CD4-positive, CD25-positive, alpha-beta regulatory T cell (primary cell): ENCODE results near the gene FRAT1. TPM values are rescaled to one million over a fixed set of nuclear protein-coding genes. Genes with fewer than 3 reads are reported as not detected.
A peak's percentile ranks its signal among the peaks of the same experiment; 100 is the strongest.

Source experiments
- ATAC-seq, 2 donors: fragments of 150-1000 bp; cut with Tn5 transposase; one replicate each; pipeline ENCODE4 v1.10.0; 2021; ENCODE audit warnings: low read depth in 2 of 2, moderate number of reproducible peaks in 2 of 2, moderate library complexity in 1 of 2
- DNase-seq, 3 donors: peaks; one replicate each; pipeline versions ENCODE4 v3.0.0 to v3.0.0-alpha.2; 2012 to 2022; ENCODE audit warnings: mixed read lengths in 1 of 3
- H3K27ac ChIP-seq: one replicate; pipeline ENCODE4 v1.7.0; 2013; ENCODE audit warnings: mild to moderate bottlenecking, low read length; ENCODE audit not compliant: insufficient read depth, poor library complexity, severe bottlenecking
- H3K27me3 ChIP-seq: one replicate; pipeline ENCODE4 v1.7.0; 2013; ENCODE audit warnings: low read length; ENCODE audit not compliant: control insufficient read depth, insufficient read depth
- H3K36me3 ChIP-seq: one replicate; pipeline ENCODE4 v1.7.0; 2013; ENCODE audit warnings: mild to moderate bottlenecking, low read length, moderate library complexity; ENCODE audit not compliant: control insufficient read depth, insufficient read depth
- H3K4me1 ChIP-seq: 2 replicates; pipeline ENCODE4 v1.7.0; 2013; ENCODE audit warnings: mild to moderate bottlenecking, low read length; ENCODE audit not compliant: insufficient read depth, control insufficient read depth, poor library complexity, severe bottlenecking
- H3K4me3 ChIP-seq: one replicate; pipeline ENCODE4 v1.7.0; 2013; ENCODE audit warnings: low read depth, mild to moderate bottlenecking, low read length, moderate library complexity
- H3K9me3 ChIP-seq, 2 experiments: 1 replicate in 1 of 2; 2 replicates in 1 of 2; pipeline ENCODE4 v1.7.0; 2013; ENCODE audit warnings: low read length in 2 of 2, mild to moderate bottlenecking in 1 of 2, moderate library complexity in 1 of 2; ENCODE audit not compliant: control insufficient read depth in 2 of 2
- H3K27ac Mint-ChIP-seq, 3 donors: one replicate each; pipeline ENCODE4 v1.8.0; 2020 to 2022; ENCODE audit warnings: mild to moderate bottlenecking in 3 of 3, mixed read lengths in 3 of 3, moderate library complexity in 2 of 3
- H3K27me3 Mint-ChIP-seq: one replicate; pipeline ENCODE4 v1.8.0; 2022; ENCODE audit warnings: mild to moderate bottlenecking, mixed read lengths
- H3K36me3 Mint-ChIP-seq: one replicate; pipeline ENCODE4 v1.8.0; 2020; ENCODE audit warnings: mixed read lengths
- H3K4me1 Mint-ChIP-seq, 4 donors: one replicate each; pipeline ENCODE4 v1.8.0; 2020 to 2022; ENCODE audit warnings: mixed read lengths in 4 of 4, mild to moderate bottlenecking in 1 of 4
- H3K4me3 Mint-ChIP-seq, 4 donors: one replicate each; pipeline ENCODE4 v1.8.0; 2020 to 2022; ENCODE audit warnings: mild to moderate bottlenecking in 4 of 4, mixed read lengths in 4 of 4, moderate library complexity in 3 of 4
- H3K9me3 Mint-ChIP-seq, 7 donors: one replicate each; pipeline ENCODE4 v1.8.0; 2020 to 2022; ENCODE audit warnings: mixed read lengths in 7 of 7, mild to moderate bottlenecking in 3 of 7, moderate library complexity in 2 of 7
- polyA plus RNA-seq, 4 donors: library from polyadenylated mRNA; unstranded; fragments of 300-500 nt; fragmentation: Illumina TruSeq; gene quantifications; one replicate each; pipeline ENCODE4 v1.2.3, GENCODE V29; 2021
- total RNA-seq: library from RNA; stranded (reverse); gene quantifications from one replicate; pipeline ENCODE4 v1.2.3, GENCODE V29; 2022

Gene FRAT1
- total and polyA plus RNA-seq, 5 donors from 2014 or later = 5.6 to 28.2 (median 6.5) TPM

- Histone ChIP-seq H3K27me3 (no peaks in the 10 kb centered on the region), H3K4me1 (no peaks in the 10 kb centered on the region), H3K27ac (no peak overlapping the region), H3K4me3 (no peak overlapping the region), H3K36me3 (peaks cover 13% of the 10 kb centered on the region), H3K9me3 (no peaks in the 10 kb centered on the region)
- Mint-ChIP-seq H3K4me1 (peaks cover 0 to 13% (median 0%) of the 10 kb centered on the region in 4 donors), H3K27me3 (no peaks in the 10 kb centered on the region), H3K4me3 (no peak overlapping the region), H3K36me3 (peaks cover 27% of the 10 kb centered on the region), H3K27ac (no peak overlapping the region), H3K9me3 (peaks cover 0 to 1% (median 0%) of the 10 kb centered on the region in 7 donors)
- ATAC-seq = no peak
- DNase-seq = no peak
Observed at GRCh38 chr10:97366572-97366971, 47.5 kb downstream of the FRAT1 start.

DNA sequence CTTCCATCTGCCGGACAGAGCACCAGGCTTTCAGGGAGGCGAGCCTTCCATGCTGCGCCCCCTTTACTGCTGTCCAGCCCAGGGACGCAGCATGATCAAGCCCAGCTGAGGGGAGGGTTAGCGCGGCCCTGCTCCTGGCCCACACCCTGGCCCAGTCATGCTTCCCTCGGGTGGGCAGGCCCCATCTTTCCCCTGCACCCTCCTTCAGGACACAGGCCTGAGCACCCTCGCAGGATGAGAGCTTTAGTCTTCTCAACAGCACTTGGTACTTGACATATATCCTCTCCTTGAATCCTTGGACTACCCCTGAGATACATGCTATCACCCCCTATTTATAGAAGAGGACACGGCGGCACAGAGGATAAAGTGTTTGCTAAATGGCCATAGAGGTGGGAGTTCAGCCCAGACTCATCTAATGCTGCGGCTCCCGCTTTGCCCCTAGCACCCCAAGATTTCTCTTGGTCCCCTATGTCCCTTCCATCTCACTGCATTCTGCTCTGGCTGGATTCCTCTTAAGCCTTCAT is 48.1 kb downstream of the FRAT1 start:
- peaks cover 33% of the 10 kb centered on the region for H3K36me3 Mint-ChIP-seq
- Histone ChIP-seq H3K4me1 (no peaks in the 10 kb centered on the region), H3K9me3 (no peaks in the 10 kb centered on the region), H3K4me3 (no peak overlapping the region), H3K36me3 (peaks cover 13% of the 10 kb centered on the region), H3K27ac (no peak overlapping the region), H3K27me3 (no peaks in the 10 kb centered on the region)
- no peak for ATAC-seq
- peaks cover 0 to 1% (median 0%) of the 10 kb centered on the region in 7 donors for H3K9me3 Mint-ChIP-seq
- H3K4me1 Mint-ChIP-seq = peaks cover 0 to 13% (median 0%) of the 10 kb centered on the region in 4 donors
- DNase-seq = no peak
- H3K27me3 Mint-ChIP-seq = no peaks in the 10 kb centered on the region
- H3K27ac Mint-ChIP-seq = peak overlapping the region in 1 of 3 donors; percentile 74
- no peak overlapping the region for H3K4me3 Mint-ChIP-seq

Other genes starting within 250 kb of the FRAT1 start
- 0.32 TPM for gene SLIT1, start 133.3 kb upstream of the FRAT1 start, total RNA-seq
- not detected for gene SLIT1, start 133.3 kb upstream of the FRAT1 start, polyA plus RNA-seq
- 12.9 TPM for gene ARHGAP19, start 26.6 kb upstream of the FRAT1 start, total RNA-seq
- 10 to 100 TPM in 1 of 4 donors, 1 to 10 TPM in 3; 4.4 to 11.1 (median 6.8) TPM for gene ARHGAP19, start 26.6 kb upstream of the FRAT1 start, polyA plus RNA-seq
- 28.0 TPM for gene FRAT2, start 15.5 kb downstream of the FRAT1 start, total RNA-seq
- gene FRAT2, start 15.5 kb downstream of the FRAT1 start, polyA plus RNA-seq = 10 to 100 TPM in 3 of 4 donors, 1 to 10 TPM in 1; 8.8 to 17.2 (median 10.9) TPM
- 82.0 TPM for gene RRP12, start 82.1 kb downstream of the FRAT1 start, total RNA-seq
- 1 to 10 TPM; 5.1 to 9.1 (median 7.3) TPM for gene RRP12, start 82.1 kb downstream of the FRAT1 start, polyA plus RNA-seq
- 98.8 TPM for gene PGAM1, start 106.9 kb downstream of the FRAT1 start, total RNA-seq
- 100 to 1,000 TPM; 253 to 375 (median 298) TPM for gene PGAM1, start 106.9 kb downstream of the FRAT1 start, polyA plus RNA-seq
- 42.2 TPM for gene EXOSC1, start 126.7 kb downstream of the FRAT1 start, total RNA-seq
- 100 to 1,000 TPM in 2 of 4 donors, 10 to 100 TPM in 2; 97.5 to 105 (median 101) TPM for gene EXOSC1, start 126.7 kb downstream of the FRAT1 start, polyA plus RNA-seq
- gene ZDHHC16, start 126.9 kb downstream of the FRAT1 start, total RNA-seq = 17.1 TPM
- gene ZDHHC16, start 126.9 kb downstream of the FRAT1 start, polyA plus RNA-seq = 10 to 100 TPM; 25.3 to 36.4 (median 28.5) TPM
- 59.6 TPM for gene MMS19, start 179.2 kb downstream of the FRAT1 start, total RNA-seq
- gene MMS19, start 179.2 kb downstream of the FRAT1 start, polyA plus RNA-seq = 10 to 100 TPM; 26.7 to 44.5 (median 34.8) TPM
- 1.4 TPM for gene UBTD1, start 179.7 kb downstream of the FRAT1 start, total RNA-seq
- 1 to 10 TPM in 3 of 4 donors, under 1 TPM in 1; 0.22 to 2.2 (median 2.0) TPM for gene UBTD1, start 179.7 kb downstream of the FRAT1 start, polyA plus RNA-seq